Suprapubic skin (tissue), 4 donors: Measurements from ENCODE around the gene RNF212. TPM values are rescaled to one million over a fixed set of nuclear protein-coding genes. Genes with fewer than 3 reads are reported as not detected.

Source experiments
- DNase-seq, 2 donors: peaks; one replicate each; pipeline ENCODE4 v3.0.0-alpha.2; 2019; ENCODE audit warnings: low spot score in 2 of 2
- H3K27ac ChIP-seq: fragments of 200-600 bp; sonication (generic); one replicate; pipeline ENCODE4 v1.5.1; 2019
- H3K27me3 ChIP-seq: fragments of 200-600 bp; sonication (generic); one replicate; pipeline ENCODE4 v1.5.1; 2019
- H3K36me3 ChIP-seq: fragments of 200-600 bp; sonication (generic); one replicate; pipeline ENCODE4 v1.5.1; 2019
- H3K4me1 ChIP-seq: fragments of 200-600 bp; sonication (generic); one replicate; pipeline ENCODE4 v1.5.1; 2019
- H3K4me3 ChIP-seq: fragments of 200-600 bp; sonication (generic); one replicate; pipeline ENCODE4 v1.5.1; 2019; ENCODE audit warnings: mild to moderate bottlenecking
- H3K9me3 ChIP-seq: fragments of 200-600 bp; sonication (generic); one replicate; pipeline ENCODE4 v1.5.1; 2019
- EP300 ChIP-seq: sonication (generic); formaldehyde crosslinking; IDR thresholded peaks from one replicate; pipeline ENCODE4 v1.6.1; 2017; ENCODE audit warnings: antibody characterized with exemption
- POLR2A ChIP-seq, 2 donors: fragments of 450-650 bp; IDR thresholded peaks; one replicate each; pipeline ENCODE4 v1.6.1; 2017; ENCODE audit warnings: antibody characterized with exemption in 2 of 2, mild to moderate bottlenecking in 2 of 2, moderate library complexity in 2 of 2
- POLR2AphosphoS5 ChIP-seq, 3 donors: sonication (generic); formaldehyde crosslinking; IDR thresholded peaks; one replicate each; pipeline ENCODE4 v1.6.1; 2017; ENCODE audit warnings: antibody characterized with exemption in 3 of 3
- WGBS: methylation state at CpG from one replicate; pipeline ENCODE4 v1.1.5; 2018; 5-methylcytosine and 5-hydroxymethylcytosine counted together
- total RNA-seq, 4 donors: library from RNA; depleted of rRNA; stranded (reverse); fragments of >200 nt; gene quantifications; one replicate each; pipeline ENCODE4 v1.1.0, GENCODE V29; 2016
- TF ChIP-seq, protein P1 (sequence below), 2 donors: fragments of 200-600 bp in 1 of 2; fragments of 450-650 bp in 1 of 2; sonication (generic) in 1 of 2; IDR thresholded peaks; one replicate each; pipeline ENCODE4 v1.5.1; 2016 to 2019; ENCODE audit warnings: antibody characterized with exemption in 2 of 2, mild to moderate bottlenecking in 1 of 2, moderate library complexity in 1 of 2

RNF212 gene
- total RNA-seq, 4 donors from 2014 or later: 2.4 to 16.5 (median 4.4) TPM

DNA sequence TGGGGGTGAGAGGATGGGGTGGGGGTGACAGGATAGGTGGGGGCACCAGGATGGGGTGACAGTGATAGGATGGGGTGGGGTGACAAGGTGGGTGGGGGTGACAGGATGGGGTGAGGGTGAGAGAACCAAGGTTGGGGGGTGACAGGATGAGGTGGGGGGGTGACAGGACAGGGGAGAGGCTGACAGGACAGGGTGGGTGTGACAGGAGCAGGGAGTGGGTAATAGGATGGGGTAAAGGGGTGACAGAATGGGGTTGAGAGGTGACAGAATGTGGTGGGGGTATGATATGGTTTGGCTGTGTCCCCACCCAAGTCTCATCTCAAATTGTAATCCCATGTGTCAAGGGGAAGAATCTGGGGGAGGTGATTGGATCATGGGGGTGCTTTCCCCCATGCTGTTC, 26.0 kb downstream of the RNF212 start:
- TF ChIP-seq, protein P1, sequence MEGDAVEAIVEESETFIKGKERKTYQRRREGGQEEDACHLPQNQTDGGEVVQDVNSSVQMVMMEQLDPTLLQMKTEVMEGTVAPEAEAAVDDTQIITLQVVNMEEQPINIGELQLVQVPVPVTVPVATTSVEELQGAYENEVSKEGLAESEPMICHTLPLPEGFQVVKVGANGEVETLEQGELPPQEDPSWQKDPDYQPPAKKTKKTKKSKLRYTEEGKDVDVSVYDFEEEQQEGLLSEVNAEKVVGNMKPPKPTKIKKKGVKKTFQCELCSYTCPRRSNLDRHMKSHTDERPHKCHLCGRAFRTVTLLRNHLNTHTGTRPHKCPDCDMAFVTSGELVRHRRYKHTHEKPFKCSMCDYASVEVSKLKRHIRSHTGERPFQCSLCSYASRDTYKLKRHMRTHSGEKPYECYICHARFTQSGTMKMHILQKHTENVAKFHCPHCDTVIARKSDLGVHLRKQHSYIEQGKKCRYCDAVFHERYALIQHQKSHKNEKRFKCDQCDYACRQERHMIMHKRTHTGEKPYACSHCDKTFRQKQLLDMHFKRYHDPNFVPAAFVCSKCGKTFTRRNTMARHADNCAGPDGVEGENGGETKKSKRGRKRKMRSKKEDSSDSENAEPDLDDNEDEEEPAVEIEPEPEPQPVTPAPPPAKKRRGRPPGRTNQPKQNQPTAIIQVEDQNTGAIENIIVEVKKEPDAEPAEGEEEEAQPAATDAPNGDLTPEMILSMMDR (IDR thresholded peaks at IDR 0.05): no peak
- TF ChIP-seq POLR2A (IDR thresholded peaks at IDR 0.05): no peak
- no peak for TF ChIP-seq POLR2AphosphoS5 (IDR thresholded peaks at IDR 0.05)
- no peak for TF ChIP-seq EP300
- H3K9me3 ChIP-seq: no peaks in the 10 kb centered on the region
- H3K4me1 ChIP-seq: peaks cover 5% of the 10 kb centered on the region
- no peak overlapping the region for H3K27ac ChIP-seq
- H3K36me3 ChIP-seq: no peaks in the 10 kb centered on the region
- H3K4me3 ChIP-seq: no peak overlapping the region
- H3K27me3 ChIP-seq: peaks cover 5% of the 10 kb centered on the region
- peak in 1 of 2 donors; percentile 24 for DNase-seq

DNA sequence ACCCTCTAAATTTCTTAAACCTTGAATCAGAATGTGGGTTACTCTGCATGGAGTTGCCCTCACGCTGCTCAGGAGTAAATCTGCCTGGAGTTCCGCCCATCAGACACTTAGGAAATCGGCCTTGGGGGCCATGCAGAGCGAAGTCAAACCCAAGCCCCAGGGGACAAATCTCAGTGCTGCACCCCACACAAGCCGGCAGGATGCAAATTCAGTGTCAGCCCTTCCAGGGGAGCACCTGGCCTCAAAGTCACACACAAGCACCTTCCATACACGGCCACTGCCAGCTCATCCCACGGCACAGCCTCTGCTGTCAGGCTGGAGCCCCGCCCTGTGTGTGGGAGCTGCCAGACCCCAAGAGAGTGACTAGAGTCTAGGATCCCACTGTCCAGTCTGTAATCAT, 27.4 kb downstream of the RNF212 start:
- no CpG with 5 or more reads among the region's 8 CpGs for WGBS
- H3K4me1 ChIP-seq: peaks cover 19% of the 10 kb centered on the region
- no peak for TF ChIP-seq EP300
- TF ChIP-seq, protein P1 (IDR thresholded peaks at IDR 0.05): no peak
- no peak for TF ChIP-seq POLR2AphosphoS5 (IDR thresholded peaks at IDR 0.05)
- no peak for TF ChIP-seq POLR2A (IDR thresholded peaks at IDR 0.05)
- H3K27me3 ChIP-seq: peaks cover 7% of the 10 kb centered on the region
- no peak overlapping the region for H3K27ac ChIP-seq
- no peak overlapping the region for H3K4me3 ChIP-seq
- no peaks in the 10 kb centered on the region for H3K36me3 ChIP-seq
- no peaks in the 10 kb centered on the region for H3K9me3 ChIP-seq
- peak in 1 of 2 donors; percentile 47 for DNase-seq

DNA sequence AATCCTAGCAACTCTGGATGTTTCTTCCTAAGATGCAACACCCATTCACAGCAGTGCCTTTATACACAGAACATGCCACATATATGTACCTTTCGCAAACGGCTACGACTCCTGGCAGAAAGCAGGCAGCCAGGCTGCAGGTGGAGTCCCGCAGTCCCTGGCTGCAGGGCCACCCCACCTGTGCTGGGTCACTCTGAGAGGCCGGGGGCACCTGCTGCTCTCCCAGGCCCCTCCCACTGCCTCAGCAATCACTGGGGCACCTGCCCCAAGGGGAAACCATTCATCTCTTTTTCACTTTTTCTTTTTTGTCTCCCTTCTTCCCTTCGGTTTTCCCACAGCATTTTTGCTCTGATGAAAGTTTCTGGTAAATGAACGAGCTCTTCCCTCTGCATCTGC, 28.0 kb downstream of the RNF212 start:
- Histone ChIP-seq H3K36me3 (no peaks in the 10 kb centered on the region), H3K27ac (no peak overlapping the region), H3K27me3 (peaks cover 13% of the 10 kb centered on the region), H3K9me3 (no peaks in the 10 kb centered on the region), H3K4me1 (peaks cover 19% of the 10 kb centered on the region), H3K4me3 (no peak overlapping the region)
- peak in 1 of 2 donors; percentile 56 for DNase-seq
- 82% methylated on average over 7 of the region's 7 CpGs for WGBS
- TF ChIP-seq EP300: no peak
- TF ChIP-seq, protein P1 (IDR thresholded peaks at IDR 0.05): no peak
- TF ChIP-seq POLR2AphosphoS5 (IDR thresholded peaks at IDR 0.05): no peak
- TF ChIP-seq POLR2A (IDR thresholded peaks at IDR 0.05): no peak

DNA sequence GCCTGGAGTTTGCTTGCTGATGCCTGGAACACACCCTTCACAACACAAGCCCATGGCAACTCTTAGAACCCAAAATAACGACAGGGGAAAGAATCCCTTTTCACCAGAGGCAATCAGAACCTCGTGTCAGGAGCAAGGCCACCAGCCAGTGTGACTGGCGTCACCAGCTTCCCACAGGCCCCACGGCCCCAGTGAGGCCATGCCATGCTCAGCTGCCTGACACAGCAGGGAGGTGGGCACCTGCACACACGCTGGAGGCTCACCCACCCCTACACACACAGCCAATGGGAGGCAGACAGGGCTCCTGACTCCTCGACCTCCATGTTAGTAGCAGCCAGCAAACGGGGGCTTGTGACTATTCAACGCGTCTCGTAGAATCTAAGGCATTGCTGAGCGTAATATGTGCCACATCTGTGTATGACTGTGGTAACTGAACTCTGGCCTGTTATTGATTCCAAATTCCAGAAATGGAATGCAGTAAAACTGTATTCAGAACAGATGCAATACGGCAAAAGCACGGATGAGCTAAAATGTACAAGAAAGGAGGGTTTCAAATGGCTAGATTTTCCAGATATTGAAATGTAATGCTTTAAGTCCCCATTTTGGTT, 28.5 kb downstream of the RNF212 start:
- H3K27ac ChIP-seq: no peak overlapping the region
- TF ChIP-seq POLR2AphosphoS5 (IDR thresholded peaks at IDR 0.05) (no peak), POLR2A (IDR thresholded peaks at IDR 0.05) (no peak), EP300 (no peak)
- TF ChIP-seq, protein P1 (IDR thresholded peaks at IDR 0.05): no peak
- DNase-seq: peak in 1 of 2 donors; percentile 57
- no peaks in the 10 kb centered on the region for H3K9me3 ChIP-seq
- peaks cover 19% of the 10 kb centered on the region for H3K4me1 ChIP-seq
- H3K36me3 ChIP-seq: no peaks in the 10 kb centered on the region
- peaks cover 13% of the 10 kb centered on the region for H3K27me3 ChIP-seq
- 72% methylated on average over 12 of the region's 13 CpGs for WGBS
- H3K4me3 ChIP-seq: no peak overlapping the region

DNA sequence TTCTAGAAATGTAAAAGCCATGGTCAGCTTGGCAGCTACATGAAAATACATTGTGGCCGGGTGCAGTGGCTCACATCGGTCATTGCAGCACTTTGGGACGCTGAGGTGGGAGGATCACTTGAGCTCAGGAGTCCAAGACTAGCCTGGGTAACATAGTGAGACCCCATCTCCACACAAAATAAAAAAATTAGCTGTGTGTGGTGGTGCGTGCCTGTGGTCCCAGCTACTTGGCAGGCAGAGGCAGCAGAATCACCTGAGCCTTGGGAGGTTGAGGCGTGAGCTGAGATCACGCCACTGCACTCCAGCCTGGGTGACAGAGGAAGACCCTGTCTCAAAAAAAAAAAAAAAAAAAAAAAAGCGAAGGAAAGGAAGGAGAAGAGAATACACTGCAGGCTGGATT, 29.0 kb downstream of the RNF212 start:
- peaks cover 19% of the 10 kb centered on the region for H3K4me1 ChIP-seq
- H3K36me3 ChIP-seq: no peaks in the 10 kb centered on the region
- no peak overlapping the region for H3K4me3 ChIP-seq
- TF ChIP-seq, protein P1 (IDR thresholded peaks at IDR 0.05): no peak
- TF ChIP-seq POLR2A (IDR thresholded peaks at IDR 0.05): no peak
- no peak for TF ChIP-seq EP300
- TF ChIP-seq POLR2AphosphoS5 (IDR thresholded peaks at IDR 0.05): no peak
- H3K27me3 ChIP-seq: peaks cover 13% of the 10 kb centered on the region
- 85% methylated on average over 7 of the region's 7 CpGs for WGBS
- peak in 1 of 2 donors; percentile 35 for DNase-seq
- H3K9me3 ChIP-seq: no peaks in the 10 kb centered on the region
- no peak overlapping the region for H3K27ac ChIP-seq
